Prostate gland (tissue), 2 donors: Measurements from ENCODE around the gene SHLD3. TPM values are rescaled to one million over a fixed set of nuclear protein-coding genes. Genes with fewer than 3 reads are reported as not detected.
"Not testable (repeated sequence)": the region's sequence is repeated elsewhere in the genome, so short reads cannot be mapped to it uniquely, and the experiment has no call there.

Experiments
- DNase-seq: peaks from one replicate; pipeline ENCODE4 v3.0.0-alpha.2; 2019; ENCODE audit warnings: low spot score
- H3K27ac ChIP-seq, 2 donors: fragments of 200-600 bp; sonication (generic); 2 replicates each; pipeline ENCODE4 v1.5.1; 2017 to 2019
- H3K27me3 ChIP-seq: fragments of 200-600 bp; sonication (generic); replicated peaks from 2 replicates; pipeline ENCODE4 v1.5.1; 2019; ENCODE audit not compliant: insufficient read depth
- H3K36me3 ChIP-seq, 2 donors: fragments of 200-600 bp; sonication (generic); 1 replicate in 1 of 2; 2 replicates in 1 of 2; pipeline versions ENCODE4 v1.5.1 to v1.8.1; 2017 to 2019
- H3K4me1 ChIP-seq: fragments of 200-600 bp; sonication (generic); replicated peaks from 2 replicates; pipeline ENCODE4 v1.5.1; 2019
- H3K4me3 ChIP-seq, 2 donors: fragments of 200-600 bp; sonication (generic); 2 replicates each; pipeline ENCODE4 v1.5.1; 2017 to 2019
- H3K9me3 ChIP-seq: fragments of 200-600 bp; sonication (generic); 2 replicates; pipeline ENCODE4 v1.5.1; 2017
- POLR2A ChIP-seq: fragments of 450-650 bp; IDR thresholded peaks from one replicate; pipeline ENCODE4 v1.6.1; 2016; ENCODE audit warnings: antibody characterized with exemption, mild to moderate bottlenecking
- POLR2AphosphoS5 ChIP-seq: sonication (generic); formaldehyde crosslinking; IDR thresholded peaks from one replicate; pipeline ENCODE4 v1.6.1; 2017; ENCODE audit warnings: antibody characterized with exemption
- WGBS: methylation state at CpG from one replicate; pipeline ENCODE4 v1.1.5; 2018; 5-methylcytosine and 5-hydroxymethylcytosine counted together
- intact Hi-C: fragments of 100-400 bp; cut with DNase I; formaldehyde crosslinking; loops from one replicate; pipeline ENCODE4 v1.14.2; 2022
- small RNA-seq, 2 donors: library from RNA; depleted of rRNA; stranded (forward); fragments of <200 nt; gene quantifications; one replicate each; pipeline ENCODE3, GENCODE V24; 2016
- total RNA-seq, 2 donors: library from RNA; depleted of rRNA; stranded (reverse); fragments of >200 nt; gene quantifications; one replicate each; pipeline ENCODE4 v1.1.0, GENCODE V29; 2016
- TF ChIP-seq, protein P1 (sequence below), 4 experiments: fragments of 200-600 bp in 2 of 4; fragments of 450-650 bp in 2 of 4; sonication (generic) in 2 of 4; IDR thresholded peaks; 1 replicate in 3 of 4; 2 replicates in 1 of 4; pipeline ENCODE4 v1.5.1; 2016 to 2019; ENCODE audit warnings: antibody characterized with exemption in 4 of 4, mild to moderate bottlenecking in 2 of 4, moderate library complexity in 2 of 4

The SHLD3 gene
- total RNA-seq, 2 donors from 2014 or later, result 2.1 to 5.6 TPM

DNA sequence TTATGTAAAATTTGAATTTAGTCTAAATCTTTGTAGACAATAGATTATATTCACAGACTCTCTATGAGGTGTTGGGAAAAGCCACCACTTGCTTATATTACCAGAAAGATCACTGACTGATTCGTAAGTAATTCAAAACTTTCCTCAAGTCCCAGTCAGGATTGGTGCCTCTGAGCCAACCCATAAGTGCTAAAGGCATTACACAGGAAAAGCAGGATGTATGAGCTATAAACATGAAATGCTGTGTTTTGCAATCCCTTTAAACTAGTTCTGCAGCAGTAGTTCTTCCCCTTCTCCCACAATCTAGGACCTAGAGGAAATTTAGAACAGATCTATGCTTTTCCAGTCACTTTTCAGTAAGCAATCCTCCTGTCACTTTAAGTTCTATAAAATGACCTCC lies 48.0 kb downstream of the SHLD3 start:
- Histone ChIP-seq H3K4me1 (no peaks in the 10 kb centered on the region), H3K36me3 (no peaks in the 10 kb centered on the region), H3K27me3 (no peaks in the 10 kb centered on the region), H3K27ac (no peak overlapping the region), H3K4me3 (no peak overlapping the region), H3K9me3 (no peaks in the 10 kb centered on the region)
- DNase-seq, result no peak
- 81% methylated on average over 1 of the region's 1 CpG for WGBS
- intact Hi-C loops, result no loop called here
- TF ChIP-seq POLR2A (no peak), POLR2AphosphoS5 (no peak)
- TF ChIP-seq, protein P1, sequence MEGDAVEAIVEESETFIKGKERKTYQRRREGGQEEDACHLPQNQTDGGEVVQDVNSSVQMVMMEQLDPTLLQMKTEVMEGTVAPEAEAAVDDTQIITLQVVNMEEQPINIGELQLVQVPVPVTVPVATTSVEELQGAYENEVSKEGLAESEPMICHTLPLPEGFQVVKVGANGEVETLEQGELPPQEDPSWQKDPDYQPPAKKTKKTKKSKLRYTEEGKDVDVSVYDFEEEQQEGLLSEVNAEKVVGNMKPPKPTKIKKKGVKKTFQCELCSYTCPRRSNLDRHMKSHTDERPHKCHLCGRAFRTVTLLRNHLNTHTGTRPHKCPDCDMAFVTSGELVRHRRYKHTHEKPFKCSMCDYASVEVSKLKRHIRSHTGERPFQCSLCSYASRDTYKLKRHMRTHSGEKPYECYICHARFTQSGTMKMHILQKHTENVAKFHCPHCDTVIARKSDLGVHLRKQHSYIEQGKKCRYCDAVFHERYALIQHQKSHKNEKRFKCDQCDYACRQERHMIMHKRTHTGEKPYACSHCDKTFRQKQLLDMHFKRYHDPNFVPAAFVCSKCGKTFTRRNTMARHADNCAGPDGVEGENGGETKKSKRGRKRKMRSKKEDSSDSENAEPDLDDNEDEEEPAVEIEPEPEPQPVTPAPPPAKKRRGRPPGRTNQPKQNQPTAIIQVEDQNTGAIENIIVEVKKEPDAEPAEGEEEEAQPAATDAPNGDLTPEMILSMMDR (IDR thresholded peaks at IDR 0.05), result no peak

DNA sequence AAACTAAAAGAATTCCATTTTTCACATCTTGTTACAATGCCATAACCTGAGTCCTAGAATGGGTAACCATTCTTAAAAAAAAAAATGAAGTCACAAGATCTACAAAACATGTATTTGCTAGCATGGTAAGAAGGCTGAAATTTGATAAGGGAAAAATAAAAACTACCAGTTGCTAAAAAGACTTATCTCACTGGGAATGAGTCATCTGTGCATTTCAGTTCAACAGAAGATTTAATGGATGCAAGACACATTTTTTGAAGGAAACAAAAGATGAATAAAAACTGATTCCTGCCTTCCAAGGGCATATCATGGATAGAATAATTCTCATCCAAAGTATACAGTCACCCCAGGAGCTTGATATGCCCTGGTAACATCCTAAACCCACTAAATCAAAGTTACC lies 49.9 kb downstream of the SHLD3 start:
- intact Hi-C loops, result no loop called here
- H3K27ac ChIP-seq, result no peak overlapping the region
- no peak for DNase-seq
- H3K27me3 ChIP-seq, result no peaks in the 10 kb centered on the region
- TF ChIP-seq, protein P1 (IDR thresholded peaks at IDR 0.05), result no peak
- TF ChIP-seq POLR2A (no peak), POLR2AphosphoS5 (no peak)
- no peaks in the 10 kb centered on the region for H3K9me3 ChIP-seq
- H3K4me3 ChIP-seq, result no peak overlapping the region
- H3K4me1 ChIP-seq, result no peaks in the 10 kb centered on the region
- no peaks in the 10 kb centered on the region for H3K36me3 ChIP-seq

DNA sequence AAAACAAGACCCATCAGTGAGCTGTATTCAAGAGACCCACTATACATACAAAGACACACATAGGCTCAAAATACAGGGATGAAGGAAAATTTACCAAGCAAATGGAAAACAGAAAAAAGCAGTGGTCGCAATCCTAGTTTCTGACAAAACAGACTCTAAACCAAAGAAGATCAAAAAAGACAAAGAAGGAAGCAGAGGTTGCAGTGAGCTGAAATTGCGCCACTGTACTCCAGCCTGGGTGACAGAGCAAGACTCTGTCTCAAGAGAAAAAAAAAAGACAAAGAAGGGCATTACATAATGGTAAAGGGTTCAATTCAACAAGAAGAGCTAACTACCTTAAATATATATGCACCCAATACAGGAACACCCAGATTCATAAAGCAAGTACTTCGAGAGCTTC lies 51.2 kb downstream of the SHLD3 start:
- 94% methylated on average over 3 of the region's 3 CpGs for WGBS
- H3K4me1 ChIP-seq, DNase-seq, H3K9me3 ChIP-seq, H3K27me3 ChIP-seq, H3K4me3 ChIP-seq, H3K36me3 ChIP-seq, intact Hi-C loops, H3K27ac ChIP-seq: not testable (repeated sequence)

Small RNA genes lying within 50 kb of the gene (small RNA-seq; reads per million reads assigned to genes)
- gene RNU6-540P, result 0 reads per million in 2 donors

Other genes starting within 250 kb of the SHLD3 start
- gene ADAMTS6, start 143.1 kb upstream of the SHLD3 start, total RNA-seq, result 10 to 100 TPM in 1 of 2 donors, under 1 TPM in 1; 0.91 to 20.7 TPM
- gene CENPK, start 61.9 kb upstream of the SHLD3 start, total RNA-seq, result 1 to 10 TPM; 2.1 to 4.9 TPM
- gene PPWD1, start 61.7 kb upstream of the SHLD3 start, total RNA-seq, result 10 to 100 TPM; 38.4 to 48.5 TPM
- gene TRIM23, start 694 bp upstream of the SHLD3 start, total RNA-seq, result 10 to 100 TPM; 12.6 to 19.3 TPM
- gene TRAPPC13, start within 50 bp of the SHLD3 start, total RNA-seq, result 10 to 100 TPM; 19.3 to 27.7 TPM
- 1 to 10 TPM; 4.9 to 6.1 TPM for gene SGTB, start 97.1 kb downstream of the SHLD3 start, total RNA-seq
- 10 to 100 TPM; 10.0 to 10.8 TPM for gene NLN, start 97.2 kb downstream of the SHLD3 start, total RNA-seq